ENCODE data around the gene CHMP2A. TPM values are rescaled to one million over a fixed set of nuclear protein-coding genes. Genes with fewer than 3 reads are reported as not detected.

The CHMP2A gene
- total and polyA plus RNA-seq, 2 of the 13 experiments (the other 11 are each of a cell fraction or from before 2014, with no cell fraction given), result 49.7 to 55.0 TPM

GRCh38 chr19:58538257-58539168, 16.4 kb downstream of the CHMP2A start (continued):
- TF ChIP-seq ASH2L (IDR thresholded peaks at IDR 0.05; ENCODE audit: insufficient read length, low read depth, low read length) (no peak), MXD4 (CRISPR knock-in tag; IDR thresholded peaks at IDR 0.05) (no peak), KMT2A (CRISPR knock-in tag; IDR thresholded peaks at IDR 0.05) (no peak), ZNF510 (CRISPR knock-in tag; IDR thresholded peaks at IDR 0.05; ENCODE audit: low read depth) (no peak), ZNF333 (CRISPR knock-in tag; IDR thresholded peaks at IDR 0.05; ENCODE audit: borderline replicate concordance) (peak; percentile 44; the same call in 1 of the 2 replicates), ZC3H13 (CRISPR knock-in tag; IDR thresholded peaks at IDR 0.05) (no peak), AHR (CRISPR knock-in tag; IDR thresholded peaks at IDR 0.05) (no peak), MED13 (CRISPR knock-in tag; IDR thresholded peaks at IDR 0.05) (no peak), ATF1 (CRISPR knock-in tag; IDR thresholded peaks at IDR 0.05) (no peak), PPARG (CRISPR knock-in tag; conservative IDR thresholded peaks at IDR 0.05) (no peak), ZNF773 (CRISPR knock-in tag; IDR thresholded peaks at IDR 0.05; ENCODE audit: borderline replicate concordance) (no peak), ZNF230 (CRISPR knock-in tag; IDR thresholded peaks at IDR 0.05) (no peak), GABPB1 (CRISPR knock-in tag; IDR thresholded peaks at IDR 0.05) (peak; percentile 78; the same call in 1 of the 2 replicates), MEIS1 (CRISPR knock-in tag; IDR thresholded peaks at IDR 0.05; ENCODE audit: borderline replicate concordance) (no peak), CHD4 (IDR thresholded peaks at IDR 0.05; ENCODE audit: borderline replicate concordance, low read length) (no peak), FOXA3 (CRISPR knock-in tag; IDR thresholded peaks at IDR 0.05) (no peak), ZIK1 (CRISPR knock-in tag; IDR thresholded peaks at IDR 0.05; ENCODE audit: borderline replicate concordance, low read depth) (0 out of 2 replicates have a peak, but pooled peaks have one; percentile 48), RCOR2 (CRISPR knock-in tag; IDR thresholded peaks at IDR 0.05) (no peak), ETV5 (CRISPR knock-in tag; IDR thresholded peaks at IDR 0.05; ENCODE audit: borderline replicate concordance) (peak; percentile 52; the same call in 1 of the 2 replicates), ZNF256 (CRISPR knock-in tag; conservative IDR thresholded peaks at IDR 0.05) (no peak), ZNF674 (CRISPR knock-in tag; IDR thresholded peaks at IDR 0.05; ENCODE audit: low read depth) (no peak), ZFP36L1 (CRISPR knock-in tag; IDR thresholded peaks at IDR 0.05) (no peak)
- TF ChIP-seq, protein P1, sequence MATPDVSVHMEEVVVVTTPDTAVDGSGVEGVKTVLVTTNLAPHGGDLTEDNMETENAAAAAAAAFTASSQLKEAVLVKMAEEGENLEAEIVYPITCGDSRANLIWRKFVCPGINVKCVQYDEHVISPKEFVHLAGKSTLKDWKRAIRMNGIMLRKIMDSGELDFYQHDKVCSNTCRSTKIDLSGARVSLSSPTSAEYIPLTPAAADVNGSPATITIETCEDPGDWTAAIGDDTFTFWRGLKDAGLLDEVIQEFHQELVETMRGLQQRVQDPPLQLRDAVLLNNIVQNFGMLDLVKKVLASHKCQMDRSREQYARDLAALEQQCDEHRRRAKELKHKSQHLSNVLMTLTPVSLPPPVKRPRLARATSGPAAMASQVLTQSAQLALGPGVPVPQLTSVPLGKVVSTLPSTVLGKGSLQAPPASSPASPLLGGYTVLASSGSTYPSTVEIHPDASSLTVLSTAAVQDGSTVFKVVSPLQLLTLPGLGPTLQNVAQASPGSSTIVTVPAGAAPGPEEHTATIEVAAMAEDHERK (CRISPR knock-in tag; IDR thresholded peaks at IDR 0.05; ENCODE audit: low read depth), result no peak
- TF ChIP-seq, protein P2, sequence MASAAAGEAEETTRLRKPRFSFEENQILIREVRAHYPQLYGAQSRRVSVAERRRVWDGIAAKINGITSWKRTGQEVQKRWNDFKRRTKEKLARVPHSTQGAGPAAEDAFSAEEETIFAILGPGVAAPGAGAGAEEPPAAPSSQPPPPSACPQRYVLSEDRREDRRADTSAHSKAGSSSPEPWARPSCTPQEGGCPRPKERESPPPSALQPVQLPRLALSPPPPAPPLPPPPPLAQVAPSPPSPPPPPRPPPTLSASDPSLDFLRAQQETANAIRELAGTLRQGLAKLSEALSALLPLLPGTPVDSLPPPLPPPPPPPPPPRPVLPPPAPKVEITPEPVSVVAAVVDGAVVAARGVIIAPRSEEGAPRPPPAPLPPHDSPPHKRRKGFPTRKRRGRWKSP (CRISPR knock-in tag; IDR thresholded peaks at IDR 0.05), result no peak
- TF ChIP-seq, protein P3, sequence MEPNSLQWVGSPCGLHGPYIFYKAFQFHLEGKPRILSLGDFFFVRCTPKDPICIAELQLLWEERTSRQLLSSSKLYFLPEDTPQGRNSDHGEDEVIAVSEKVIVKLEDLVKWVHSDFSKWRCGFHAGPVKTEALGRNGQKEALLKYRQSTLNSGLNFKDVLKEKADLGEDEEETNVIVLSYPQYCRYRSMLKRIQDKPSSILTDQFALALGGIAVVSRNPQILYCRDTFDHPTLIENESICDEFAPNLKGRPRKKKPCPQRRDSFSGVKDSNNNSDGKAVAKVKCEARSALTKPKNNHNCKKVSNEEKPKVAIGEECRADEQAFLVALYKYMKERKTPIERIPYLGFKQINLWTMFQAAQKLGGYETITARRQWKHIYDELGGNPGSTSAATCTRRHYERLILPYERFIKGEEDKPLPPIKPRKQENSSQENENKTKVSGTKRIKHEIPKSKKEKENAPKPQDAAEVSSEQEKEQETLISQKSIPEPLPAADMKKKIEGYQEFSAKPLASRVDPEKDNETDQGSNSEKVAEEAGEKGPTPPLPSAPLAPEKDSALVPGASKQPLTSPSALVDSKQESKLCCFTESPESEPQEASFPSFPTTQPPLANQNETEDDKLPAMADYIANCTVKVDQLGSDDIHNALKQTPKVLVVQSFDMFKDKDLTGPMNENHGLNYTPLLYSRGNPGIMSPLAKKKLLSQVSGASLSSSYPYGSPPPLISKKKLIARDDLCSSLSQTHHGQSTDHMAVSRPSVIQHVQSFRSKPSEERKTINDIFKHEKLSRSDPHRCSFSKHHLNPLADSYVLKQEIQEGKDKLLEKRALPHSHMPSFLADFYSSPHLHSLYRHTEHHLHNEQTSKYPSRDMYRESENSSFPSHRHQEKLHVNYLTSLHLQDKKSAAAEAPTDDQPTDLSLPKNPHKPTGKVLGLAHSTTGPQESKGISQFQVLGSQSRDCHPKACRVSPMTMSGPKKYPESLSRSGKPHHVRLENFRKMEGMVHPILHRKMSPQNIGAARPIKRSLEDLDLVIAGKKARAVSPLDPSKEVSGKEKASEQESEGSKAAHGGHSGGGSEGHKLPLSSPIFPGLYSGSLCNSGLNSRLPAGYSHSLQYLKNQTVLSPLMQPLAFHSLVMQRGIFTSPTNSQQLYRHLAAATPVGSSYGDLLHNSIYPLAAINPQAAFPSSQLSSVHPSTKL (CRISPR knock-in tag; IDR thresholded peaks at IDR 0.05), result no peak
